HG02943 (cell line): ENCODE measurements around the gene GLI1.
"Not testable (repeated sequence)": the region's sequence is repeated elsewhere in the genome, so short reads cannot be mapped to it uniquely, and the experiment has no call there.

Experiments
- ATAC-seq: cut with Tn5 transposase; IDR thresholded peaks from one replicate; pipeline ENCODE4 v1.9.1; 2021; ENCODE audit warnings: mild to moderate bottlenecking, low read depth, moderate library complexity; ENCODE audit not compliant: unreplicated experiment

The GLI1 gene

GRCh38 chr12:57439762-57440266 is 19.8 kb upstream of the GLI1 start:
- no peak for ATAC-seq

GRCh38 chr12:57441393-57441792 is 18.2 kb upstream of the GLI1 start:
- ATAC-seq: not testable (repeated sequence)

- no peak for ATAC-seq
Measured at GRCh38 chr12:57441846-57442427, 17.6 kb upstream of the GLI1 start.

DNA sequence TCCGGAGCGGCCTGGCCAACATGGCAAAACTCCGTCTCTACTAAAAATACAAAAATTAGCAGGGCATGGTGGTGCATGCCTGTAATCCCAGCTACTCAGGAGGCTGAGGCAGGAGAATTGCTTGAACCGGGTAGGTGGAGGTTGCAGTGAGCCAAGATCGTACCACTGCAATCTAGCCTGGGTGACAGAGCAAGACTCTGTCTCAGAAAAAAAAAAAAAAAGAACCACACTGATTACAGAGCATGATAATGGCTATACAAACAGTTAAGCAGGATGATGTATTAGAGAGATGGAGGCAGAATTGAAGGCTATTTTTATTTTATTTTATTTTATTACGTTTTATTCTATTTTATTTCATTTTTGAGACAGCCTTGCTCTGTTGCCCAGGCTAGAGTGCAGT is 15.2 kb upstream of the GLI1 start:
- ATAC-seq: not testable (repeated sequence)

GRCh38 chr12:57444744-57445143 is 14.8 kb upstream of the GLI1 start:
- ATAC-seq: no peak

GRCh38 chr12:57446292-57446960 is 13.2 kb upstream of the GLI1 start:
- ATAC-seq: no peak

- no peak for ATAC-seq
Measured at GRCh38 chr12:57448669-57449068, 10.9 kb upstream of the GLI1 start.

DNA sequence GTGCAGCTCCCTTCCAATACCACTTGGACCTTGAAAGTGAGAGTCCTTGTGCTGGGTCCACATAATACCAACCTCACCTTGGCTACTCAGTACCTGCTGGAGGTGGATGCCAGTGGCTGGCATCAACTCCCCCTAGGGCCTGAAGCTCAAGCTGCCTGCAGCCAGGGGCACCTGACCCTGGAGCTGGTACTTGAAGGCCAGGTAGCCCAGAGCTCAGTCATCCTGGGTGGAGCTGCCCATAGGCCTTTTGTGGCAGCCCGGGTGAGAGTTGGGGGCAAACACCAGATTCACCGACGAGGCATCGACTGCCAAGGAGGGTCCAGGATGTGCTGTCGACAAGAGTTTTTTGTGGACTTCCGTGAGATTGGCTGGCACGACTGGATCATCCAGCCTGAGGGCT is 10.2 kb upstream of the GLI1 start:
- no peak for ATAC-seq

DNA sequence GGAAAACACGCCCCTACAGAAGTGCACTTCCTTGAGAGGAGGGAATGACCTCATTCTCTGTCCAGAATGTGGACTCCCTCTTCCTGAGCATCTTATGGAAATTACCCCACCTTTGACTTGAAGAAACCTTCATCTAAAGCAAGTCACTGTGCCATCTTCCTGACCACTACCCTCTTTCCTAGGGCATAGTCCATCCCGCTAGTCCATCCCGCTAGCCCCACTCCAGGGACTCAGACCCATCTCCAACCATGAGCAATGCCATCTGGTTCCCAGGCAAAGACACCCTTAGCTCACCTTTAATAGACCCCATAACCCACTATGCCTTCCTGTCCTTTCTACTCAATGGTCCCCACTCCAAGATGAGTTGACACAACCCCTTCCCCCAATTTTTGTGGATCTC is 9.5 kb upstream of the GLI1 start:
- no peak for ATAC-seq

DNA sequence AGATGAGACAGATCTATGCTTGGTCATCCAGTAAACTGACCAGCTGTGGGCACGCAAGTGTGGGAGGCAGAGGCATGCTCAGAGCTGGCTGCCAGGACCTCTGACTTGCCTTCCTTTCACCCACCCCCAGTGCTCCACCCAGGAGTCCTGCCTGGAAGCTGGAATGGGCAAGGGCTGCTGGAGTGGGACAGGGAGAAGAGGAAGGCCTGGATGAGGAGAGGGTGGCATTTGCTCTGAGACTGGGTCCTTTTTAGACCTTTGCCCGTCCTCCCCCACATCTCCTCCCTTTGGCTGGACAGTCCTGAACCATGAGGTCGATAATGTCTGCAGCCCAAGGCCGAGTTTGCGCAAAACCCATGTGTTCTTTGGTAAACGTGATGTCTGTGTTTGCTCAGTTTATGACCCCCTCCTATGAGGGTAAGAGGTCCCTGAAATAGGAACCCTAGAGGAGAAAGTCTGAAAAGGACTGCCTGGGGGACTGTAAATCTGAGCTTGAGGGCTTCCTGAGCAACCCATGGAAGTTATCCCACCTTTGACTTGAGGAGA is 8.3 kb upstream of the GLI1 start:
- no peak for ATAC-seq

GRCh38 chr12:57452181-57452936 is 7.2 kb upstream of the GLI1 start:
- ATAC-seq: no peak

GRCh38 chr12:57452937-57453509 is 6.6 kb upstream of the GLI1 start:
- no peak for ATAC-seq

GRCh38 chr12:57454213-57454565 is 5.4 kb upstream of the GLI1 start:
- no peak for ATAC-seq

GRCh38 chr12:57454566-57455373 is 4.8 kb upstream of the GLI1 start, which contains the start of gene INHBE:
Gene INHBE (plus strand): TSS chr12:57455307. CDS start chr12:57455537, 230 bp downstream.
- no peak for ATAC-seq

GRCh38 chr12:57455374-57456144 is 4.0 kb upstream of the GLI1 start:
- ATAC-seq: no peak

DNA sequence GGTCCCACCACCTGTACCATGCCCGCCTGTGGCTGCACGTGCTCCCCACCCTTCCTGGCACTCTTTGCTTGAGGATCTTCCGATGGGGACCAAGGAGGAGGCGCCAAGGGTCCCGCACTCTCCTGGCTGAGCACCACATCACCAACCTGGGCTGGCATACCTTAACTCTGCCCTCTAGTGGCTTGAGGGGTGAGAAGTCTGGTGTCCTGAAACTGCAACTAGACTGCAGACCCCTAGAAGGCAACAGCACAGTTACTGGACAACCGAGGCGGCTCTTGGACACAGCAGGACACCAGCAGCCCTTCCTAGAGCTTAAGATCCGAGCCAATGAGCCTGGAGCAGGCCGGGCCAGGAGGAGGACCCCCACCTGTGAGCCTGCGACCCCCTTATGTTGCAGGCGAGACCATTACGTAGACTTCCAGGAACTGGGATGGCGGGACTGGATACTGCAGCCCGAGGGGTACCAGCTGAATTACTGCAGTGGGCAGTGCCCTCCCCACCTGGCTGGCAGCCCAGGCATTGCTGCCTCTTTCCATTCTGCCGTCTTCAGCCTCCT is 3.4 kb upstream of the GLI1 start:
- no peak for ATAC-seq

DNA sequence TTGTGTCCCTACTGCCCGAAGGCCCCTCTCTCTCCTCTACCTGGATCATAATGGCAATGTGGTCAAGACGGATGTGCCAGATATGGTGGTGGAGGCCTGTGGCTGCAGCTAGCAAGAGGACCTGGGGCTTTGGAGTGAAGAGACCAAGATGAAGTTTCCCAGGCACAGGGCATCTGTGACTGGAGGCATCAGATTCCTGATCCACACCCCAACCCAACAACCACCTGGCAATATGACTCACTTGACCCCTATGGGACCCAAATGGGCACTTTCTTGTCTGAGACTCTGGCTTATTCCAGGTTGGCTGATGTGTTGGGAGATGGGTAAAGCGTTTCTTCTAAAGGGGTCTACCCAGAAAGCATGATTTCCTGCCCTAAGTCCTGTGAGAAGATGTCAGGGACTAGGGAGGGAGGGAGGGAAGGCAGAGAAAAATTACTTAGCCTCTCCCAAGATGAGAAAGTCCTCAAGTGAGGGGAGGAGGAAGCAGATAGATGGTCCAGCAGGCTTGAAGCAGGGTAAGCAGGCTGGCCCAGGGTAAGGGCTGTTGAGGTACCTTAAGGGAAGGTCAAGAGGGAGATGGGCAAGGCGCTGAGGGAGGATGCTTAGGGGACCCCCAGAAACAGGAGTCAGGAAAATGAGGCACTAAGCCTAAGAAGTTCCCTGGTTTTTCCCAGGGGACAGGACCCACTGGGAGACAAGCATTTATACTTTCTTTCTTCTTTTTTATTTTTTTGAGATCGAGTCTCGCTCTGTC is 2.7 kb upstream of the GLI1 start:
- ATAC-seq: no peak

DNA sequence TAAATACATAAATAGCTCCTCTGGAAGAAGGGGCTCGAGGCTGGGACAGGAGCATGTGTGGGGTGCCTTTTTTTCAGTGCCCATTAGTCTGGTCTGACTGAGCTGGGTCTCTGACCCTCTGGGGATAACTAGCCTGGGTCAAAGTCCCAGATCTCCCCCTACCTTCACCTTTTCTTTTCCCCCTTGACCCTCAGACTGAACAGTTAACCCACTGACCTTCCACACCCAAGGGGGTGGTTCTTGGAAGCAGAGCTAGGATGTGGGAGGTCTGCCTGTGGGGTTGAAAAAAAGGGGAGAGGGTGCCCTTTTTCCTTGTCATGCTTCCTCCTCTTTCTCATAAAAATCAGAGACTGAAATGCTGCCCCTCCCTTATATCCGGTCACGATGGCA is 925 bp upstream of the GLI1 start:
- ATAC-seq: no peak
